HG02973 (cell line): ENCODE results near the gene PTPRN2.

Experiments
- ATAC-seq: cut with Tn5 transposase; IDR thresholded peaks from one replicate; pipeline ENCODE4 v1.9.1; 2021; ENCODE audit warnings: moderate library complexity; ENCODE audit not compliant: unreplicated experiment

PTPRN2 gene

DNA sequence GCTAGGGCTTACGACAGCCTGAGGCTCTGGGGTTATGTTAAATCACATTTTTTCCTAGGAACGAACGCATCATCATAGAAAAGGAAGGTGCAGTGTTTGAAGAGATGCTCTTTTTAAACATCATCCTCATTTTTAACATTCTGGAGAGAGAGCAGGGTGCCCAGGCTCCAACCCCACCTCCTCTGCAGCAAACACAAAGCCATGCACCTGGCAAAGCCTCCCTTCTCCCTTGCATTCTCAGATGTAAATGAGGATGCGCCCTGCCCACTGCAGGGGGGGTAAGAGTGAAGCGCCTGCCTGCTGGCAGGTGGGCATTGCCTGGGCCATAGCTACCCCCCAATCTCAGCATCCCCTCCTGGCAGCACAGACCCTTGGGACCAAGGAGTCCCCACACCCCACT lies 92.4 kb downstream of the PTPRN2 start:
- ATAC-seq = no peak

DNA sequence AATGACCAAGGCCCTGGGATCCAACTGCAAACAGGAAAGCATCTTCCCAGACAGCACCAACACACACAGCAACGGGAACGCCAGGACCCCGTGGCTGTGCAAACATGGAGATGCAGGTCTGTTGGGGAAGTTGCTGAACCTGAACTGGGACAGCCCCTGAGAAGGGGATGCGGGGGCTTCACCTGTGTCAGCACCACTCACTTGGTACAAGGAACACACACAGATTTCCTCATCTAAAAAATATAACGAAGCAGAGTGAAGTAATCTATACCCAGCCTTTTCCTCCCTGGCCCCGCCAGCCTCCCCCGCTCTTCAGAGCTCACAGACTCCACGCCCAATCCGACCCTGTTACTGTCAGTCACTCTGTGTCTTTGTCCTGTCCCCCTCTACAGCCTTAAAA lies 93.0 kb downstream of the PTPRN2 start:
- no peak for ATAC-seq

DNA sequence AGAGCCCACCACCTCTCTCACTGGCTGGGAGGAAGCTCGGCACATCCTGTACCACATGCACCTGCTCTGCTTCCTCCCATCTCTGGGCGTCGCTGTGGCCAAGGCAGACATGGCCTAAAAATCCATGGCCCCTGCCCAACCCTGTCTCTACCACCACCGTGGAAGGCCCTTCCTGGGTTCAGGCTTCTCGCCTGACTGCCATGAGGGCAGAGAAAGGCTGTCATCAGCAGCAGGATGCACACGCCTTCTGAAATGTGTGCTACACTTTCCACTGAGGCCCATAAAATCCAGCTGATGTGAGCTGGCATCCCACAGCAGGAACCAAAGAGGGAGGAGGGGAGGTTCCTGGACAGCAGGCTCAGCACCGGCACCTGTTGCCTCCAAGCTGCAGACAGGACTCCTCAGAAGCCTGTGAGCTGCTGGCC lies 93.4 kb downstream of the PTPRN2 start:
- no peak for ATAC-seq

- no peak for ATAC-seq
Observed at GRCh38 chr7:158492367-158492764, 95.3 kb downstream of the PTPRN2 start.

- ATAC-seq = no peak
Observed at GRCh38 chr7:158491094-158491493, 96.5 kb downstream of the PTPRN2 start.

GRCh38 chr7:158490171-158490782 lies 97.3 kb downstream of the PTPRN2 start:
- no peak for ATAC-seq

DNA sequence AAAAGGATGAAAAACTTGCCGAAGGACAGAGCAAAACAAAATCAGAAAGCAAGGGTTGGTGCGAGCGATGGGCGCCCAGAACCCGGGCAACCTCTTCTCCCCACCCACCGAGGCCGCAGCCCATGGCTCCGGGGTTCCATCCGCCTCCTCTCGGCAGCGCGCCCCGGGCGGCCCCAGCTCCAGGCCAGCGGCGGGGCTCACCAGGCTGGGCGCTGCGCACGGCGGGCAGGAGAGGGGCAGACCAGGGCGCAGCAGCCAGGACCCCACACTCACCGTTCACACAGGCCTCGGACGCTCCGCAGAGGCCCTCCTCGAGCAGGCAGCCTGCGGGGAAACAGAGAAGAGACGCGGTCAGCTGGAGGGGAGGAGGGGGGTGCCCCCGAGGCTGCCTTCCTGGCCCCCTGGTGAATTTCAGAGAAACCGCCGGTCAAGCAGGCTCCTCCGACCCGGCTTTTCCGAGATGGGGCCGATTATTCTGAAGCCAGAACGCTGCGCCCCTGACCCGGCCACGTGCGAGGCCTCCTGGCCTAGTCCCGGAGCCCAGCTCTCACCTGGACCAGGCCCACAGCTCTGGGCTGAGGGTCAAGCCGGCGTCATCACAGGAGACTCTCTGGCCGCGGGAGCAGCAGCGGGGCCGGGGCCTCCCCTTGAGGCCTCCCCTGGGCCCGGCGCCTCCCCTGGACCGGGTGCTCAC lies 98.0 kb downstream of the PTPRN2 start:
- ATAC-seq = no peak

- ATAC-seq = no peak
Observed at GRCh38 chr7:158488181-158488971, 99.2 kb downstream of the PTPRN2 start.

DNA sequence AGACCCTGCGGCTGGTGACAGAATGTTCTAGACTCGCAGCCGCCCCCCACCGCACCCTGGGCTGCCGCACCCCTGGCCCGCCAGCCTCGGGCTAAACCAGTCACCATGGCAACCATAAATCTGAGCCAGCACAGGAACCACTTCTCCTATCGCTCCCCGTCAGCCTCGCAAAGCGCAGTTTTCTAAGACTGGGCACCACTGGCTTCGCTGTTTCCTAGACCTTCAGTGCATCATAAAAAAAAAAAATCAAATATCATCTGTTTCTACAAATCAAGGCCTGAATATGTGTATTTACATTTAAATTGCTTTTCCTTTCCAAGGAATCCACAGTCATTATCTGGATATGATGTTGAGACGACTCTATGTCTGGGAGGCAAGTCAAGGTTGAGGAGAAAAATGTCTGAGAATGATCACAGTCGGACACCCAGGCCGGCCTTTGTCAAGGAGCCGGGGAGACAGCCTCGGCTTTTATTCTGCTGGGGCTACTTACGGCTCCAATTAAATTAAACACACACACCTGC lies 99.9 kb downstream of the PTPRN2 start:
- no peak for ATAC-seq

- ATAC-seq = no peak
Observed at GRCh38 chr7:158486919-158487318, 100.7 kb downstream of the PTPRN2 start.

DNA sequence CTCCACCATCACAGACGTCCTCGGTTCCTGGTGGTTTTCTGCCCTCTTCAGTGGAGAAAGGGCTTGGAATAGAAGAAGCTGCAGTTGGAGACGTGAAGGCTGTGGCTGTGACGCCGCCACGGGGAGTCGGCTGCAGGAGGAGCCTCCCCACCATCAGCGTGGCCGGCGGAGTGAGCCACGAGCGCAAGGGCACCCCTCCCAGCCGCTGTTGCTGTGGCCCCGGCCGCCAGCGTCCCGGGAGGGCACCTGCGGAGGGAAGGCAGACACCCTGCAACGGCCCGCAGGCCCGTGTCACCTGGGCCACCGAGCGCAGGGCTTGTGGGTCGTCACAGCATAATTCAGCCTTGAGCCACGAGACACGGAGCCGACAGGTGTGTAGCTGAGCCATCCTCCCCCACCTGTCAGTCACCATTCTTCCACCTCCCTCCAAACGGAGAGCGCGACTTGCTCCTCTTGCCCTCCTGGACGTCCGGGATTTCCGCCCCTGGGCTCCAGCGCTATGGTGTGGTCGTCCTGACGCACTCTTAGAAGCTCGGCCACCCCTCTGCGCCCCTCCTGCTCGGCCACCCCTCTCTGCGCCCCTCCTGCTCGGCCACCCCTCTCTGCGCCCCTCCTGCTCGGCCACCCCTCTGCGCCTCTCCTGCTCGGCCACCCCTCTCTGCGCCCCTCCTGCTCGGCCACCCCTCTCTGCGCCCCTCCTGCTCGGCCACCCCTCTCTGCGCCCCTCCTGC lies 102.7 kb downstream of the PTPRN2 start:
- no peak for ATAC-seq

DNA sequence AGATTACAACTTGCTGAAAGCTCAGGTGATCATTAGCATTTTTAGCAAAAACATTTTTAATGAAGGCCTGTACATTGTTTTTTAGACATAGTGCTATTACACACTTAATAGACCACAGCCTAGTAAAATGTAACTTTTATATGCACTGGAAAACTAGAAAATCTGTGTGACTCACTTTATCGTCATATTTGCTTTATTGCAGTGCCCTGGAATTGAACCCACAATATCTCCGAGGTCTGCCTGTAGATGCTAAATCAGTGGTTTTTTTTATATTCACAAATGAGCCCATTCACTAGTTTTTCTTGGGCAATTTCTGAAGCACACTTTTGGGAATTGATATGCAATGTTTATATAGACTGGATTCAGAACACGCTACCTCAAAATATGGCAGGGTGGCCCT lies 105.1 kb downstream of the PTPRN2 start:
- no peak for ATAC-seq

GRCh38 chr7:158479664-158480025 lies 108.0 kb downstream of the PTPRN2 start:
- ATAC-seq = no peak

DNA sequence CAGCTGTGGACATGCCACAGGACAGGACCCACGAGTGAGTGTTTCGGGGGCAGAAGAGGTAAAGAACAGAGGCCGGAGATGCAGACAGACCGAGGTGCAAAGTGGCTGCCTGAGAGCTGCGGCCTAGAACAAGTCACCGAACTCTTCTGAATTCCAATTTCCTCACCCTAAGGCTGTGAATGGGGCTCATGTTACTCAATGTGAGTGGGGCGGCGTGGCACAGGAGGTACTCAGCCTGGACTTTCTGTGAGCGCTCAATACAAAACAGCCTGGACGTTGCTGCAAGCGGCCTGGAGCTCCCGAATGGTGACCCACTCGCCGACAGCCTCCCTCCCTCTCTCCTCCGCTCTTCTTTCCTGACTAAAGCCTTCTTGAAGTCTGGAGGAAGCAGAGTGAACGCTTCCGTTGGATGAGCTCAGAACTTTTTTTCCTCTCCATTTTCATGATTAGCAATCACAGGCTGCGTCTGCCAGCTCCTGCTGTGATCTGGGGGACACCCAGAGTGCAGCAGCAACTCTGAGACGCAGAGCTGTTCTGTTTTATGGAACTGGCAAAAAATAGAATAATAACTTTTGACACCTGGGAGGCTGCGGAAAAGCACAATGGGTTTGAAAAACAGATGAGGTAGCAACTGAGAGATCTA lies 108.5 kb downstream of the PTPRN2 start:
- no peak for ATAC-seq

DNA sequence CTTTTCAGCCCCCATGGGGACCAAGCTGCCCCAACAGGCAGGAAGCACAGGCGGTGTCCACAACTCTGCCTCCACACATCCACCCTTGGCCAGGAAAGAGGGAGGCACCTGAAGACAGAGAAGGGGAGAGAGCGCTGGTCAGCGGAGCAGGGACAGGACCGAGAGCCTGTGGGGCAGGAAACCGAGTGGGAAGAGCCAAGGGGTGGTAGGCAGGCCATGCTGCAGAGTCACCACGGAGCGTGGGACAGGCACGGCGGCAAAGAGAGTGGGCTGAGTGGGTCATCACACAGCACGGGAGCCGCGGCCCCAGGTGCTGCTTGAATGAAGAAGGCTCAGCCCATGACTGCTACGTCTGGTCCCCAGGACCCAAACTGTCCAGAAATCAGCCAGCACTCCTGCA lies 109.8 kb downstream of the PTPRN2 start:
- no peak for ATAC-seq

DNA sequence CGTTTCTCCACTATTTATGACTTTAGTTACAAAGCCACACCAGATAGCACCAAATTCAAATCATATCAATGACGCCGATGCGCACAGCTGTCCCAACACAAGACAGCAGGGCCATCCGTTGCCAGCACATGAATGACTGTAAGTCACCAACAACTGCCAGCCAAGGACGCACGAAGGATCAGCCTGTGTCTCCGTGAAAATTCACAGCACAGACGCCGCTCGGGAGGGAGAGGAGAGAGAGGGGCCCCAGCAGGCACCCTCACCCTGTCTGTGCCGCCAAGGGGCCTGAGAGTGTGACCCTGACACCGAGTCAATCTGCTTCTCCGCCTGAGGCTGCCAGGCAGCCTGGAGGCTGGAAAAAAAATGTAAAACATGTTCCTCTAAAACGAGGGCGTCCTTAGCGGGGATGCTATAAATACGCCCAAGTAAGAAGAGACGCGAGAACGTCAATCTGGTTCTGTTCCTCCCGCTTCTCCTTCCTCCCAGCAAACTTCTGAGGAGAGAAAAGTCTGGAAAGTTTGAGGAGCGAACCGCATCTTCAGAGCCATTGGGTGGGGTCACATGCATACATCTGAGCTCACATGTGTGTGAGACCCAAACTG lies 111.2 kb downstream of the PTPRN2 start:
- no peak for ATAC-seq

GRCh38 chr7:158475679-158476052 lies 112.0 kb downstream of the PTPRN2 start:
- no peak for ATAC-seq

- no peak for ATAC-seq
Observed at GRCh38 chr7:158475036-158475678, 112.5 kb downstream of the PTPRN2 start.

DNA sequence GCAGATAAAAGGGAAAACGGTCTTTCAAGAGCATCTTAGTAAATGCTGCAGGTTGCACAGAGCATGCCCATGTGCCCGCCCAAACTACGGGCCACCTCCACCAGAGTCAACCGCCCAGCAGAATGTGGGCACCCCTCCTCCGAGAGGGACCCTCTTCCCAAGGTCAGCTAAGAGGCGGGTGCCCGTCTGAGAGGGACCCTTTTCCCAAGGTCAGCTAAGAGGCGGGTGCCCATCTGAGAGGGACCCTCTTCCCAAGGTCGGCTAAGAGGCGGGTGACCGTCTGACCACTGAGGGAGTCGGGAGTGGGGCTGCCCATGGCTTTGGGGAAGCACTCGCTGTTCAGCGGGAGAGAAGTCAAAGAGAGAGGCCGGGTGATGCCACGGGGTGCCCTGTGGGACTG lies 113.1 kb downstream of the PTPRN2 start:
- no peak for ATAC-seq

DNA sequence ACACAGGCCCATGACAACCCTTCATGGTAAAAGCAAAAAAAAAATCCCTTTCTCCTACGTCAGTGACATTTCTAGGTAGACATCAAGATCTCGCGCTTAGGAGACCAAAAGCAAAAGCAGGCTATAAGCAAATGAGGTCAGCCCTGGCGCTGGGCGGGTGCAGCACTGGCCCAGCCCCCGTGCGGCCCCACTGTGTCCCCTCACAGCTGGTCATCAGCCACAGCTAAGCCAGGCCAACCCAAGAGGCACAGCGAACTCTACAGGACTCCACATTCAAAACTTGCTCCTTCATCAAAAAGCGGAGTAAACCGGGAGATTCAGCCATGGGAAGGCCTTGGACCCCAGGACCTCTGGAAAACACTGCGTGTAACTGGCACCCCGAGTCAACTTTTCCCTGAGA lies 113.7 kb downstream of the PTPRN2 start:
- ATAC-seq = no peak
